ENCODE data around the gene UST.
"Not testable (repeated sequence)": the region's sequence is repeated elsewhere in the genome, so short reads cannot be mapped to it uniquely, and the experiment has no call there.

The UST gene

DNA sequence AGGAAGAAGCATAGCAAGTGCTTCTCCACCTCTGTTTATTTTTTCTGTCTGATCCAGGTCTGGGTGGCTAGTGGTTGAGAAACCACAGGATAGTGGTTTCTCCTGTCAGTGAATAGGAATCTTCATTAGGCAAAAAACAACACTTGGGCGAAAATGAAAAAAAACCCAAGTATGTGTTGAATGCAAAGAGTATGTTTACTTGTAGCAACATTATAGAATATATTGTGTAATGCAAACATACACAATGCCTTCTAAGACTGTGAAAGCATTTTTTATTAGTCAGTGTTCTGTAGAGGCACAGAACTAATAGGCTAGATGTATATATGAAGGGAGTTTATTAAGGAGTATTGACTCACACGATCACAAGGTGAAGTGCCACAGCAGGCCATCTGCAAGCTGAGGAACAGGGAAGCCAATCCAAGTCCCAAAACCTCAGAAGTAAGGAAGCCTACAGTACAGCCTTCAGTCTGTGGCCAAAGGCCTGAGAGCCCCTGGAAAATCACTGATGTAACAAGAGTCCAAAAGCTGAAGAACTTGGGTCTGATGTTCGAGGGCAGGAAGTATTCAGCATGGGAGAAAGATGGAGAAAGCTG lies 111.1 kb downstream of the UST start:
- Histone ChIP-seq H3K4me3 (no peak overlapping the region), H4K20me1 (peaks cover 0 to 55% (median 0%) of the 10 kb centered on the region in 11 experiments; a peak in 5 of 22 replicates), H3K27ac (no peak overlapping the region), H3K36me3 (peaks cover 0 to 7% (median 0%) of the 10 kb centered on the region in 11 experiments; a peak in 1 of 22 replicates), H3K9me3 (replicated peaks in 1 of 11) (peaks cover 0 to 8% (median 0%) of the 10 kb centered on the region in 11 experiments; a peak in 4 of 22 replicates), H3K27me3 (no peaks in the 10 kb centered on the region), H3K9ac (no peak overlapping the region), H3K4me2 (no peak overlapping the region), H3K4me1 (no peaks in the 10 kb centered on the region)
- no peak for TF ChIP-seq Cebpa-rat (IDR thresholded peaks at IDR 0.05)

DNA sequence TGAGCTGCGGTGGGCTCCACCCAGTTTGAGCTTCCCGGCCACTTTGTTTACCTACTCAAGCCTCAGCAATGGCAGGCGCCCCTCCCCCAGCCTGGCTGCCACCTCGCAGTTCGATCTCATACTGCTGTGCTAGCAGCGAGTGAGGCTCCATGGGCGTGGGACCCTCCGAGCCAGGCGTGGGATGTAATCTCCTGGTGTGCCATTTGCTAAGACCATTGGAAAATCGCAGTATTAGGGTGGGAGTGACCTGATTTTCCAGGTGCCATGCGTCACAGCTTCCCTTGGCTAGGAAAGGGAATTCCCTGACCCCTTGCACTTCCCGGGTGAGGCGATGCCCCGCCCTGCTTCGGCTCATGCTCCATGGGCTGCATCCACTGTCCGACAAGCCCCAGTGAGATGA lies 117.3 kb downstream of the UST start:
- H3K27ac ChIP-seq, H3K9ac ChIP-seq, H3K4me3 ChIP-seq, H3K4me2 ChIP-seq, H3K27me3 ChIP-seq, H3K36me3 ChIP-seq: not testable (repeated sequence)
- Histone ChIP-seq H3K9me3 (replicated peaks in 1 of 11) (peaks cover 0 to 19% (median 12%) of the 10 kb centered on the region in 11 experiments; a peak in 15 of 22 replicates), H4K20me1 (peaks cover 0 to 53% (median 0%) of the 10 kb centered on the region in 11 experiments; a peak in 3 of 22 replicates), H3K4me1 (peaks cover 0 to 17% (median 0%) of the 10 kb centered on the region in 10 experiments; a peak in 2 of 20 replicates)

GRCh38 chr6:148864941-148865340 lies 118.1 kb downstream of the UST start:
- TF ChIP-seq Cebpa-rat (IDR thresholded peaks at IDR 0.05), result no peak
- peaks cover 0 to 61% (median 0%) of the 10 kb centered on the region in 11 experiments; a peak in 3 of 22 replicates for H4K20me1 ChIP-seq
- H3K27me3 ChIP-seq, result no peaks in the 10 kb centered on the region
- H3K4me3 ChIP-seq, result no peak overlapping the region
- H3K27ac ChIP-seq, result no peak overlapping the region
- peaks cover 0 to 17% (median 0%) of the 10 kb centered on the region in 10 experiments; a peak in 2 of 20 replicates for H3K4me1 ChIP-seq
- H3K36me3 ChIP-seq, result no peaks in the 10 kb centered on the region
- no peak overlapping the region for H3K9ac ChIP-seq
- H3K4me2 ChIP-seq, result no peak overlapping the region
- H3K9me3 ChIP-seq (replicated peaks in 1 of 11), result peaks cover 0 to 19% (median 12%) of the 10 kb centered on the region in 11 experiments; a peak in 15 of 22 replicates

GRCh38 chr6:148866657-148867268 lies 119.9 kb downstream of the UST start:
- no peak for TF ChIP-seq Cebpa-rat (IDR thresholded peaks at IDR 0.05)
- Histone ChIP-seq H3K36me3 (peaks cover 0 to 6% (median 0%) of the 10 kb centered on the region in 11 experiments; a peak in 2 of 22 replicates), H3K4me3 (no peak overlapping the region), H3K27ac (no peak overlapping the region), H3K9ac (no peak overlapping the region), H4K20me1 (peaks cover 0 to 76% (median 0%) of the 10 kb centered on the region in 11 experiments; a peak in 5 of 22 replicates), H3K4me2 (no peak overlapping the region; a peak in 1 of 22 replicates), H3K27me3 (no peaks in the 10 kb centered on the region), H3K4me1 (peaks cover 0 to 17% (median 0%) of the 10 kb centered on the region in 10 experiments; a peak in 2 of 20 replicates), H3K9me3 (replicated peaks in 1 of 11) (peaks cover 0 to 15% (median 11%) of the 10 kb centered on the region in 11 experiments; a peak in 15 of 22 replicates)

DNA sequence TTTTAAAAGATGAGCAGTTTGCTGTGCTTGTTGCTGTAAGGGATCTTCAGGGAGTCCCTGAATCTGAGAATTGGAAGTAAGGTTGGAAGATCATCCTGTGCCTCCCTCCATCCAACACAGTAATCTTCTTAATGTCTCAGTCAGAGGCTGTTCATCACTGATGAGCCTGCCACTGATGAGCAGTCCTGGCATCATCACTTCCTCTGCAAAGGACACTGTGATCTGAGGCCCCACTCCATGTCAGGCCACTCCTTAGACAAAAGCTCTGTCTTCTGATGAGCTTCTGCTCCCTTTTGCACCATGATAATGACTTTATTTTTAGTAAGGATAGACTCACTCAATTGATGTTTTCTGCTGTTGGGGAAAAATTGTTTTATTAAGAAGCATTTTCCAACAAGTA lies 121.0 kb downstream of the UST start:
- no peak for TF ChIP-seq Cebpa-rat (IDR thresholded peaks at IDR 0.05)
- peaks cover 0 to 6% (median 0%) of the 10 kb centered on the region in 11 experiments; a peak in 2 of 22 replicates for H3K36me3 ChIP-seq
- no peak overlapping the region for H3K27ac ChIP-seq
- no peak overlapping the region for H3K9ac ChIP-seq
- peaks cover 0 to 15% (median 11%) of the 10 kb centered on the region in 11 experiments; a peak in 15 of 22 replicates for H3K9me3 ChIP-seq (replicated peaks in 1 of 11)
- H4K20me1 ChIP-seq, result peaks cover 0 to 87% (median 0%) of the 10 kb centered on the region in 11 experiments; a peak in 5 of 22 replicates
- no peak overlapping the region for H3K4me2 ChIP-seq
- no peak overlapping the region for H3K4me3 ChIP-seq
- no peaks in the 10 kb centered on the region for H3K27me3 ChIP-seq
- peaks cover 0 to 17% (median 0%) of the 10 kb centered on the region in 10 experiments; a peak in 2 of 20 replicates for H3K4me1 ChIP-seq

- Histone ChIP-seq H3K4me1 (peaks cover 0 to 17% (median 0%) of the 10 kb centered on the region in 10 experiments; a peak in 2 of 20 replicates), H3K9me3 (replicated peaks in 1 of 11) (peaks cover 0 to 14% (median 11%) of the 10 kb centered on the region in 11 experiments; a peak in 15 of 22 replicates), H3K27me3 (no peaks in the 10 kb centered on the region), H3K4me2 (no peak overlapping the region), H4K20me1 (peaks cover 0 to 92% (median 0%) of the 10 kb centered on the region in 11 experiments; a peak in 6 of 22 replicates), H3K4me3 (no peak overlapping the region), H3K27ac (no peak overlapping the region), H3K9ac (no peak overlapping the region), H3K36me3 (peaks cover 0 to 6% (median 0%) of the 10 kb centered on the region in 11 experiments; a peak in 2 of 22 replicates)
- TF ChIP-seq Cebpa-rat (IDR thresholded peaks at IDR 0.05), result no peak
Measured at GRCh38 chr6:148868314-148868713, 121.5 kb downstream of the UST start.

GRCh38 chr6:148868901-148869300 lies 122.1 kb downstream of the UST start:
- no peak overlapping the region for H3K4me2 ChIP-seq
- H3K4me1 ChIP-seq, result peaks cover 0 to 17% (median 0%) of the 10 kb centered on the region in 10 experiments; a peak in 2 of 20 replicates
- no peak for TF ChIP-seq Cebpa-rat (IDR thresholded peaks at IDR 0.05)
- H4K20me1 ChIP-seq, result peaks cover 0 to 98% (median 0%) of the 10 kb centered on the region in 11 experiments; a peak in 6 of 22 replicates
- no peaks in the 10 kb centered on the region for H3K27me3 ChIP-seq
- H3K36me3 ChIP-seq, result peaks cover 0 to 6% (median 0%) of the 10 kb centered on the region in 11 experiments; a peak in 2 of 22 replicates
- H3K4me3 ChIP-seq, result no peak overlapping the region
- H3K9ac ChIP-seq, result no peak overlapping the region
- peaks cover 0 to 12% (median 7%) of the 10 kb centered on the region in 11 experiments; a peak in 14 of 22 replicates for H3K9me3 ChIP-seq (replicated peaks in 1 of 11)
- H3K27ac ChIP-seq, result no peak overlapping the region

DNA sequence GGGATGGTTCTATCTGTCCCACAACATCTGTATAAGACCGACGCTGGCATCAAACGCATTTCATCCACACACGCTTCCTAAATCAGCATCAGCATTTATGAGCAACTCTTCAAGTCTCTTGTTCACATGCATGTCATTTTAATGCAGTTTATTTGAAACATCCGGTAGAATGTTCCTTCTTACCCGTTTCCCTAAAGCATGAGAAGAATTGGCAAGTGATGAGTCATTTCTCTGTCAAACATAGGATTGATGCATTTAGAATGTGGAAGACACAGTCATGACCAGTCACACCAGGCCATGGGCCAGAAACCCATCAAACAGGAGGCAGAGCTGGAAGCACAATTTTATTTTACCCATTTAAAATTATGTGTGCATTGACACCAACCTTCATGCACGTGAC lies 122.8 kb downstream of the UST start:
- Histone ChIP-seq H3K9ac (no peak overlapping the region), H3K27me3 (no peaks in the 10 kb centered on the region), H3K4me1 (peaks cover 0 to 17% (median 0%) of the 10 kb centered on the region in 10 experiments; a peak in 2 of 20 replicates), H3K4me3 (no peak overlapping the region), H4K20me1 (peaks cover 0 to 98% (median 0%) of the 10 kb centered on the region in 11 experiments; a peak in 7 of 22 replicates), H3K36me3 (peaks cover 0 to 6% (median 0%) of the 10 kb centered on the region in 11 experiments; a peak in 2 of 22 replicates), H3K9me3 (replicated peaks in 1 of 11) (peaks cover 0 to 6% (median 1%) of the 10 kb centered on the region in 11 experiments; a peak in 6 of 22 replicates), H3K4me2 (no peak overlapping the region; a peak in 1 of 22 replicates), H3K27ac (no peak overlapping the region)
- TF ChIP-seq Cebpa-rat (IDR thresholded peaks at IDR 0.05), result no peak

DNA sequence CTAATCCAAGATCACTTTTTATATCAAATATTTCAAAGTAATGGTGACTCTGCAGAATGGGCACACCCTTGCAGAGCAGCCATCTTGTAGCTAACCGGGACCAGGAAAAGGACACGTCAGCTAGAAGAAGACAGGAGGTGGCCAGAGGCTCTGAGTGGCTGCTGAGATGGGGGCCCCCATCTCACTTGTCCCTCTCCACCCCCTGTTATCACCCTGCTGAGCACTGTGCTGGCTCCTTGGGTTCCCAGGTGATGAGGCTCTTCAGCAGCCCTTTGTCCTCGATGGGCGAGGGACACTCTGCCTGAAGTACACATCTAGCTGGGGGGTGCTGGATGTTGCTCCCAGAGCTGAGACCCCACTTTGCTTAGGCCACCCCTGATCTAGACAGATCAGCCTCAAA lies 126.3 kb downstream of the UST start:
- Histone ChIP-seq H3K36me3 (peaks cover 0 to 6% (median 0%) of the 10 kb centered on the region in 11 experiments; a peak in 2 of 22 replicates), H3K9ac (no peak overlapping the region), H3K4me1 (0 out of 20 replicates have a peak, but pooled peaks cover 0 to 4% (median 0%) of the 10 kb centered on the region in 10 experiments), H3K4me2 (no peak overlapping the region), H3K4me3 (no peak overlapping the region), H3K27me3 (no peaks in the 10 kb centered on the region), H3K9me3 (replicated peaks in 1 of 11) (no peaks in the 10 kb centered on the region), H3K27ac (no peak overlapping the region), H4K20me1 (peaks cover 0 to 89% (median 0%) of the 10 kb centered on the region in 11 experiments; a peak in 7 of 22 replicates)
- TF ChIP-seq Cebpa-rat (IDR thresholded peaks at IDR 0.05), result no peak

Data from BLaER1 treated with 17β-estradiol and CSF1 and Interleukin-3, amounts not matched to agents 10 nM and 100 nM (cell line).